ENCODE measurements around the gene INTS11.

The INTS11 gene

DNA sequence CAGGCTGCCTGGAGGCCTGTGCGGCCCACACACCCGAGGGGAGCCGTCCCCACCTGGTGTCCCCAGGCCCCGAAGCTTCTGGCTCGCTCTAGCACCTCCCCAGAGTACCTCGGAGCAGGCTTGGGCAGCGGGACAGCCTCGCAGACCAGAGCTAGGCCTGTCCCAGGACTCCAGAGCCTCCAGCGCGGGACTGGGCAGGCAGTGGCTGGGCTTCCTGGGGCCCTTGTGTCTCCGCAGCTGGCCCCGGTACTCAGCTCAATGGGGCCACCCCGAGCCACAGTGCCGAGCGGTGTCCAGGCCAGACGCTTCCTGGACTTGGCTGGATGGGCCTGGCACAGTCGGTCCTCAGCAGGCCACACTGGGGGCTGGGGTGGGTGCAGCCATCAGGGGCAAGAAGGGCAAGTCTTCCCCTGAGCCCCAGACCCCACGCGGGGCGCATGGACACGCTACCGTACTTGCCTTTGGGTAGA is 39.3 kb downstream of the INTS11 start:
- no peak for DNase-seq (ENCODE audit: low spot score)

DNA sequence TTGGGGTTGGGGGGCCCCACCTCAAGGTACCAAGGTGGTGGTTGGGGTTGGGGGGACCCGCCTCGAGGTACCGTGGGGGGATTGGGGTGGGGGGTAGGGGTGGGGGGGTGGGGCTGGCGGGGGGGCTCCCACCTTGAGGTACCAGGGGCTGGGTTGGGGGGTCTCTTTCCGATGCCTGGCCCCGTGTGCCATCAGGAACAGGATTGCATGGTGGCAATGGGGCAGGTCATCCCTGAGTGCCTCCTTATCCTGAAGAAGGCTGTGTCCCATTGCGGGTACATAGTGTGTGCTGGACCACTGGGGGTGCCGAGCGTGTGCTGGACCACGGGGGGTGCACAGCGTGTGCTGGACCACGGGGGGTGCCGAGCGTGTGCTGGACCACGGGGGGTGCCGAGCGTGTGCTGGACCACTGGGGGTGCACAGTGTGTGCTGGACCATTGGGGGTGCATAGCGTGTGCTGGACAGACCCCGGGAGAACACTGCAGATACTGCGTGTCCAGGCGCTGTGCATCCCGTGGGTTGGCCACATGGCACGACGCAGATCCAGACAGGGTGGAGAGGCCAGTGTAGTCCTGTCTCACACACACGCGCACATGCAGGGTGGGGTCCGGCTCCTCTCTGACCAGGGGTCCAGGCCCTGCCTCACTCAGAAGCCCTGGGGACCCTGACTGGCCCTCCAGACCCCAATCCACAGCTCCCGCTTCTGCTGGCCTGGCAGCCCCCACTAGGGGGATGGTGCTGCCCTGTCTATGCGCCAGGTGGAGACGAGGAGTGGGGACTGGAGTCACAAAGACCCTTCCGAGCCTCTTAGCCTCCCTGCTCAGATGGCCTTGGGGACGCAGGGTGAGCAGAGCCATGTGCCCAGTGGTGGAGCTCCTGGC is 40.0 kb downstream of the INTS11 start:
- no peak for DNase-seq (ENCODE audit: low spot score)

DNA sequence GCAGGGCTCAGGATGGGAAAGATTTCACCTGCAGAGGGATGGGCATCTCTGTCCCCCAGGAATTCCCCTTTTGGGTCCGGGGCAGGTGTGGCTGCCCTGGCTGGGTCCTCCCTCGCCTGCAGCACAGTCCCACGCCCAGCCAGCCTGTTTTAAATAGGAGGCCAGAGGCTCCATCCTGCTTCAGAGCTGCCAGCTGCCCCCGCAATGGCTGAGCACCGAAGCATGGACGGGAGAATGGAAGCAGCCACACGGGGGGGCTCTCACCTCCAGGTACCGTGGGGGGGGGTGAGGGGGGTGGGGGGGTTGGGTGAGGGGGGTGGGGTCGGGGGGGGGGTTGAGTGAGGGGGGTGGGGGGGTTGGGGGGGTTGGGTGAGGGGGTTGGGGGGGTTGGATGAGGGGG is 40.6 kb downstream of the INTS11 start:
- no peak for DNase-seq (ENCODE audit: low spot score)

DNA sequence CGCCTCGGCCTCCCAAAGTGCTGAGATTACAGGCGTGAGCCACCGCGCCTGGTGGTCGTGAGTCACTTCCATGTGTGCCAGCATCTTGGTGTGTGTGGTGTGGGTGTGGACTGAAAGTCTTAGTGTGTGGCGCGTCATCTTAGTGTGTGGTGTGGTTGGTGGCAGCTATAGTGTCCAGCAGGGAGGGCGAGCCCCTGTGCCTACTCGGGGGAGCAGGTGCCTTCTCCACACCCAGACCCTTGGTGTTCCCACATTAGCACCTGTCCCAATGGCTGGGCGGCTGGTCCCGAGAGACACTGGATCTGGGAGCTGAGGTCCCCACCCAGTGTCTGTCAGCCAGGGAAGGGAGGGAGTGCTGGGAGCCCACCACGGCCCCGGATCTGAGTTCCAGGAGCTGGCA is 41.5 kb downstream of the INTS11 start:
- DNase-seq (ENCODE audit: low spot score): no peak

DNA sequence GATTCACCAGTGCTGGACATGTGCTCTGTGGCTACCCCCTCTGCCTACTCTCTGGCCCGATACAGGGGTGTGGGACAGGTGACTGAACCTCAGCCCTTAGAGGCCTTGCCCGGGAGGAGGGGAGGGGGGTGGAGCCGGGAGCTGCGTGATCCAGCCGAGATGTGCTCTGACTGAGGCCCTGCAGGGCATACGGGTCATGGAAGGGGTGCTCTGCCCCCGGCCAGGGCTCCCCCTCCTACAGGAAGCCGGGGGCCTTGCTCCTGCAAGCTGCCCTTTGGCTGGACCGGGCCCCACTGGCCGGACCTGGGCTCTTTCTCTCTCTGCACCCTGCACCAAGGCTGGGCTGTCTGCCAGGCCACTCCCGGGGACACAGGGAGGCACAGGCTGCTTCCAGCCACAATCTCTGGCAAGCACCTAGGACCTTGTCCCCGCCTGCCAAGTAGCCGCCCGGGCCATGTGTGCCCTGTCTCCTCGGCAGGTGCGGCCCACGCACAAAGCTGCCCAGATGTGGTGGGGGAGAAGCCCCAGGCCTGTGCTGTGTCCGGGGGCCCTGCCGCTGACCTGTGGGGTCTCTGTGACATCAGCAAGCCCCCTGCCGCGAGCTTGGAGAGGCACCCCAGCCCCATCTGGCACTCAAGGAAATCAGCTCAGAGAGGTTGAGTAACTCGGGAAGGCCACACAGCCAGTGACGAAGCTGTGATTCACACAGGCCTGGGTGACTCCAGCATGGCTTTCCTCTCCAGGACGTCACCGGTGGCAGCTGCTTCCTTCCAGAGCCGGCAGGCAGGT is 42.7 kb downstream of the INTS11 start:
- no peak for DNase-seq (ENCODE audit: low spot score)

DNA sequence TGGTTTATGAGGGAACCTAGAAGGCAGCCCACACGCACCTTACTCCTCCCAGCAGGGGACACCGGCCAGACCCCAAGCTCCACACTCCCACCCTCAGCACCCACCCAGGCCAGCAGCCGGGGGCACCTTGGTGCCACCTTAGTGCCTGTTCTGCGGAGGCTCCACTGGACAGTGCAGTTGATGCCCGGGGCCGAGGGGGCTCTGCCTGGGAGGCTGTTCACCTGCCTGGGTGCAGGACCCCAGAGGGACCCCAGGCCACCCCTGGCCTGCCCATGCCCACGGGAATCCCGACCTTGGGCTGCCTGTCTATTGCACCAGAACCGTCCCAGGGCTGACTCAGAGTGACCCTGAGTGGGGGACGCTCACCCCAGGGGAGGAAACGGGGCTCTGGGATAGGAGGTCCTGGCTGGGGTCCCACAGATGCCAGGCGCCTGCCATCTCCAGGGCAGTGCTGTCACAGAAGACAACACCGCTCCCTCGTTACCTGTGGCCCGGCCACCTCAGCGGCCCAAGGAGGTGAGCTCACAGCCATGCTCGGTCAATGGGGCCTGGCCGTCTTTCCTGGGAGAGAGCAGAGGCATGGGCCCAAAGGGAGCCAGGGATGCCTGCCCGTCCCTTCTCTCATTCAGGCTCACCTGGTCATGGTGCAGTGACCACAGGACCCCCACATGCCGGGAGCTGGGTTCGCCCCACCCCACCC is 43.5 kb downstream of the INTS11 start:
- DNase-seq (ENCODE audit: low spot score): no peak

DNA sequence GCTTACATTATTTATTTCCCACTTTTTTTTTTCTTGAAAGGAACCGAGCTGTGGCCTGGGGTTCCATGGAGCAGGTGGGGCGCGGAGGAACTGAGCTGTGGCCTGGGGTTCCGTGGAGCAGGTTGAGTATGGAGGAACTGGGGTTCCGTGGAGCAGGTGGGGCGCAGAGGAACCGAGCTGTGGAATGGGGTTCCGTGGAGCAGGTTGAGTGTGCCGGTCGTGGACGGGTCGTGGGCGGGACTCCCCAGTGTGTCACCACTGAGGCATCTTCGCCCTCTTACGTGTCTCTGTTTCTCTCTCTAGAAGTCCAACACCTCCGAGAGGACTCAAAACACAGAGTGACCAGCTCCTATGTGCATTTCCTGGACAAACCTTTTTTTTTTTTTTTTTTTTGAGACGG is 45.4 kb downstream of the INTS11 start:
- DNase-seq (ENCODE audit: low spot score): no peak

DNA sequence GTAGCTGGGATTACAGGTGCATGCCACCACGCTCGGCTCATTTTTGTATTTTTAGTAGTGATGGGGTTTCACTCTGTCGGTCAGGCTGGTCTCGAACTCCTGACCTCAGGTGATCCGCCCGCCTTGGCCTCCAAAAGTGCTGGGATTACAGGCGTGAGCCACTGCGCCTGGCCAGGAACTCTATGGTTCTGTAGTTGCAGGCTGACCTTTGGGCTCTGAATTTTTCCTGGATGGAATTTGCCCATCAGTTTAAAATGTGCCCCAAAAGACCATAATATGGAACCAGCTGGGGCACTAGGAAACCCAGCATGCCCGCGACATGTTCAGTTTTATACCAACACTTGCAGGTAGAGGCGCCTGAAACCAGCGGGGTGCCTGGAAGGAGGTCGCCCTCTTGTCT is 45.8 kb downstream of the INTS11 start:
- DNase-seq (ENCODE audit: low spot score): no peak

DNA sequence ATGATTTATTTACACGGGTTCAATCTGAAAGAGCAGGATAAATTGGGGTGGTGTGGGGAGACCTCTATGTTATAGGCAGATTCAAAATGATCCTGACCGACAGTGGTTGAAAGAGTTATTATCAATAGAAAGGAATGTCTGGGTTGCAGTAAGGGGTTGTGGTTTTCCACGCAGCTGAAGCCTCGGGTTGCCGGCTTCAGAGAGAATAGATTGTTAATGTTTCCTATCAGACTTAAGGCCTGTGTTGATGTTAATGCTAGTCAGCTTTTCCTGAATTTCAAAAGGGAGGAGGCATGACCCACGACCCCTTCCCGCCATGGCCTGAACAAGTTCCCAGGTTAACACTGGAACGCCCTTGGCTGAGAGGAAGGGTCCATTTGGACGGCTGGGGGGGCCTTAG is 48.6 kb downstream of the INTS11 start:
- DNase-seq (ENCODE audit: low spot score): no peak

DNA sequence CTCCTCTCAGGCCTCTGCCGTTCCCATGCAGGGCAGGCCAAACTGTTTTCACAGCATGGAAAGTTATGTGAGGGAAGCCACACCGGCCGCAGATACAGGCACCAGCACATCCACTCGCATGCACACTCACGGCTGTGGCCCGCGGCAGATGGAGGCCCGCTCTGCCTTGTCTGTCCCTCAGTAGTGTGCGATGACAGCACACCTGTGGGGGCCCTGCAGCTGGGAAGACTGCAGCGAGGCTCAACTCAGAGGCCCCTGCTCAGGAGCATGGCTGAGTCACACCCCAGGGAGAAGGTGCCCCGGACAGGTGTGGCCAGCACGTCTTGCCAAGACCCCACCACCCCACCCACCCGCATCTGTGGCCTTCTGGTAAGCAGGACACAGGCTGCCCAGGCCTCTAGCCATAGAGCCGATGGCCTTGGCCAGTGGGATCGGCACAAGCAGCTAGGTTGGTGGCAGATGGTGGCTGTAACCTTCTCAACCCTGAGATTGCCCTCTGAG is 49.5 kb downstream of the INTS11 start:
- DNase-seq (ENCODE audit: low spot score): no peak

DNA sequence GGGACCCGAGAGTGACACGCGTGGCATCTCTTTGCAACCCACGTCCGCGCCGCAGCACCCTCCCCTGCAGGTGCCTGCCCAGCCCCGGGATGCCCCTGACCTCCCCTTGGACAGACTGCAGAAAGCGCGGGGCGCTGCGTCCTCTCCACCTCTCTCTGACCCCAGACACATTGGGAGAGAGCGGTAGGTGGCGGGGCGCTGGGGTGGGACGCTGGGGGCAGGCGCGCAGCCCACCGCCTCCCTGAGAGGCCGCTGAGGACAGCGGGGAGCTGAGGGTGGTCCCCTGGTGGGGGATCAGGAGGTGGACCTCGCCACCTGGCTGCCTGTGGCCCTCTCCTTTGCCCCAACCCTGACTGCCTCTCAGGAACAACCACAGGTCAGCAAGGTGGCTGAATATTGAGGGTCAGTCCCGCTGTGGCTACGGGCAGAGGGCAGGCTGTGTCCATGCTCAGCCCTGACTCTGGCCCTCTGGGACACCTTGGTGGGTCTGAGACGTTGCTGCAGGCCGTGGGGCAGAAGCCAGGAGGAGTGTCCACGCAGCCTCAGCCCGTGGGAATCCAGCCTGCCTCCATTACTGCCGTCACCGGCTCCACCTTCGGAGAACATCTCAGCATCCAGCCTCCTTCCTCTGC is 50.0 kb downstream of the INTS11 start:
- no peak for DNase-seq (ENCODE audit: low spot score)

DNA sequence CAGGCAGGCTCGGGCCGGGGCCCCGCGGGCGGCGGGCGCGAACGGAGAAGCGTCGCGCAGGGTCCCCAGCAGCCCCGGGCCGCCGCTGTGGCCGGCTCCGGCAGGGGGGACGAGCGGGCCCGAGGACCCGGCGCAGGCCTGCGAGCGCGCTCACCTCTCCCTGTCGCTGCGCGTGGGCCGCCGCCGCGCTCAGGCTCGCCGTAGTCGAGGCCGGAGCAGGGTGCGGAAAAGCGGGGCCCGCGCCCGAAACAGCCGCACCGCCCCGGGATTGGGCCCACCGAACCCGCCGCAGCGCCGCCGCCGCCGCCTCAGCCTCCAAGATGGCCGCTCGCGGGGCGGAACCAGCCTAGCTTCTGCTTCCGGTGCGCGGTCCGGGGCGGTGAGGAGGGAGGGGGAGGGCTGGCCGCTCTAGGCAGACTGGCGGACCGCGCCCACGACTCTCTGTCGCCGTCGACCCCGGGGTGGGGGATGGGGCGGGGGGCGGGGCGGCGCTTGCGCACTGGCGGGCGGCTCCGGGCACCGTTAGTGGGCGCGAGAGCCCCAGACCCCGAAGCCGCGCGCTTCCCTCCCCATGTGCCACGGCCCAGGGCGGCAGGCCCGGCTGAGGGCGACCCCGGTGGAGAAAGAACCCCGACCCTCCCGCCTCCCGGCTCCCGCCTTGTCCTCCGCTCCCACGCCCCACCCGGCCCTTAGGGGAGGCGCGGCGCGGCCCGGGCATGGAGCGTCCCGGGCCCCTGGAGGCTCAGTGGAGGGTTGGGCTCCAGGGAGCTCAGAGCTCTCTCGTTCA is 50.8 kb downstream of the INTS11 start, which contains the start of gene UBE2J2:
Gene UBE2J2, minus strand, starts transcription at position 343 of the 787 bp plus-strand sequence. CDS start 5,862 bp downstream, outside the sequence.
- DNase-seq (ENCODE audit: low spot score): peak; percentile 97

DNA sequence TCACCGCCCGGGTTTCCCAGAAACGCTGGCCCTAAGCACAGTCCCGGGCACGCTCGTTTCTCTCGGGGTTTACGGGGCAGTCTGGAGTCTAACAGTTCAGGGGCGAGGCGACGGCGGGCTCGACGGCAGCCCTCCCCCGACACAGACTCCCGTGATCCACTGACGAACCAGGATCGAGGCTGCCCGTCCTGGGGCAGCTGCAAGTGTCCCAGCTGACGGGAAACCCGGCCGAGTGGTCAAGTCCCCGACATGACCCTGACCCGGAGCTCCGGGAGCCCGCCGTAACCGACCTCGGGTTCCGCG is 51.3 kb downstream of the INTS11 start:
- DNase-seq (ENCODE audit: low spot score): no peak

DNA sequence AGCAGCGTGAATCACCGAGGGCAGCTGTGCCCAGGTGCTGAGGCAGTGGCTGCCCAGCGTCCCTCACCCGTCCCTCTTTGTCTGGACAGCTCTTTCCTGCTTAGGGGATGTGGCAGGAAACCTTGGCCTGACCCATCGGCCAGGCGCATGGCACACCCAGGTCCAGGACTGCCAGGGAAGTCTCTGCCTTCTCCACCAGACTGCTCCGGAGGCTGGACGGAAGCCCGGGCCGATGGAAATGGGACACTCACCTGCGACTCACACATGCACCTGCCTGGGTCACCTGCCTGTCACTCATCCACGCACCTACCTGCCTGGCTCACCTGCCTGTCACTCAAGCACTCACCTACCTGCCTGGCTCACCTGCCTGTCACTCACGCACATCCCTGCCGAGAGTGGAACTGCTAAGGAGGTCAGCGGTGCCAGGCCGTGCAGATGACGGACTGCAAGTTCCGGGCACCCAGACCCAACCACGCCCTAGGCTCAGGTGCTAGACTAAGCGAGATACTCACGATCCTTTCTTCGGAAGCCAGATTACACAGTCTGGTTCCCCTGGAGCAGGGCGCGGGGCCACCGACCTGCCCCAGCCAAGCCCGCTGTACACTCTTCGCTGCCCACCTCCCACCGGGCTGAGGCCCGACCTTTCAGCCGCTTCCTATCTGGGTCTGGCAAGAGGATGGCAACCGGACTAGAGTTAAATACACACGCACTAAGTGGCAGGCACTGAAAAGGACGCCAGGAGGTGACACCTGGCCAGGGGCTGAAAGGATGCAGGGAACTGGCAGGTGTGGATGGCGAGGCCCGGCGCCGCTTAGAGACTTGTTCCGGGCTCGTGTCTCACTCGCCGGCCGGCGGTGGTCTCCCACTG is 51.9 kb downstream of the INTS11 start:
- DNase-seq (ENCODE audit: low spot score): no peak

DNA sequence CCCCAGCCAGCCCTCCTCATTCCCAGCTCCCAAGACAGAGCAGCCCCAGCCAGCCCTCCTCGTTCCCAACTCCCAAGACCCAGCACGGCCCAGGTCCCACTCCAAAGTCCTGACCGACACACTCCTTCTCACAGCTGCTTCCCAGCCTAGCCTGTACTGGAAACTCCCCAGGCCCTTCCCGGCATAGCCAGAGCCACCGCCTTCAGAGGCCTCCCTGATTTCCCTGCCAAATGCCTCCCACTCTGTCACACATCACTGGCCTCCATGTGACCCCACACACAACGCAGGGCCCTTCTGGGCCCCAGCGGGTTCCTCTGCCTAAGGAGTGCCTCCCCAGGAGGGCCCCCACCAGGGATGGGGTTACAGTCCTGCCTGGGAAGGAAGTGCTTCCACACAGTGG is 53.6 kb downstream of the INTS11 start:
- no peak for DNase-seq (ENCODE audit: low spot score)

DNA sequence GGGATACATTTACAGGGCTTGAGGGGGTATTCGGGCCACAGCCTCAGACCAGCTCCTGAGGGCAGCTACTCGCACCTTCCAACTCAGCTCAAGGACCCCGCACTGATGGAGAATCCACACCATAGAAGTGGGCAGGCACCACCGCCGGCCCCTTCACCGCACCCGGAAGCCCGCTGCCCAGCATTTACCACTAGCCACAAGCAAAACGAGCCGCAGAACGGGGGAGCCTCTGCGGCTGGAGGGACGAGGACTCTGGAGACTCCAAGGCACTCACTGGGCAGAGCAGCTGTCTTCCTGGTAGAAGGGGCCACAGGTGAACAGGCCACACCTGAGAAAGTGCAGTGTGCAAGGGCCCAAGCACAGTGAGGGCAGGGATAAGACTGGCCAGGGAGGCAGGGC is 56.2 kb downstream of the INTS11 start:
- no peak for DNase-seq (ENCODE audit: low spot score)

DNA sequence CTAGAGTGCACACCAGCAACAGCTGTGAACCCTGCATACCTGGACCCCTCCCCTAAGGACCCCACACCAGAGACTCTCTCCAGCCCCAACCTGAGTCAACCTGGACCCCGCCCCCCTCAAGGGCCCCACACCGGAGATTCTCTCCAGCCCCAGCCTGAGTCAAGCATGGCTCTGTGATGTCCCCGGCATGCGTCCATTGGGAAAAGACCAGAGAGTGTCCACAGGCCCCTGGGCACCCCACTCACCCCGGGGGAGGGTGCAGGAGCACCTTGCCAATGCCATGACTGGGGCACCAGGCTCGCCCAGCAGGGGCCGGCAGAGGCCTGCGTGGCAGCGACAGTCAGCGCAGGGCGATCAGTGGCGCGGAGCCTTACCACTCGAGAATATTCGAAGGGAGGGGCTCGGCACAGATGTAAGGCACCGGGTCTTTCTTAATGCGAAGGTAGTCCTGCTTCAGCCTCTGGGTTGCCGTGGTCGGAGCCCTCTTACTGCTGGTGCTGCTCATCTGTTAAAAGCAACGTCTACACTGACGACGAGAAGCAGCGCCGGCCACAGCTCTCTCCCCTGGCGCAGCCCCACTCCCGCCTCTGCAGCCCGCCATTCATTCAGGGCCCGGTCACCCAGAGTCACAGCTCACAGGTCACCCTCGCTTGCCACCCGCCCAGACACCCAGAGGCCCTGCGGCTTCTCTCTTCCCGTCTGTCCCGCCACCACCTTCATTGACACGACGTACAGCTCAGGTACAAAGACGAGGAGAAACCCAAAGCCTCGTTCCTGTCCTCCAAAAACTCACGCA is 56.8 kb downstream of the INTS11 start:
- no peak for DNase-seq (ENCODE audit: low spot score)

DNA sequence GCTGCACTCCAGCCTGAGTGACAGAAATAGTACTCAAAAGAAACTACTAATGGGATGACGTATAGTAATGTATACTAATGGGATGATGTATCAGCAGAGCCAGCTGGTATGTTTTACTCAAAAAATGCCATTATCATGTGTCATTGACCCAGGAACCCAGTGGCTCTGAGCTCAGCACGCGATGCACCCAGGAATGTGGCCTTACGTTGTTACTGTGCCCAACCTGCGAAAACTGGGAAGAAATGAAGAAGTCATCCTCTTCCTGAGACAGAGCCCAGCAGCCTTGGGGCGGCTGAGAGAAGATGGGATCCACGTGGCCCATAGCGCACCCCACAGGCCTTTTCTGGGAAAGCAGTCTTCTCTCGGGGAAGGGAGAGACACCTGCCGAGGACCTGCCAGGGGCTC is 59.6 kb downstream of the INTS11 start:
- no peak for DNase-seq (ENCODE audit: low spot score)

DNA sequence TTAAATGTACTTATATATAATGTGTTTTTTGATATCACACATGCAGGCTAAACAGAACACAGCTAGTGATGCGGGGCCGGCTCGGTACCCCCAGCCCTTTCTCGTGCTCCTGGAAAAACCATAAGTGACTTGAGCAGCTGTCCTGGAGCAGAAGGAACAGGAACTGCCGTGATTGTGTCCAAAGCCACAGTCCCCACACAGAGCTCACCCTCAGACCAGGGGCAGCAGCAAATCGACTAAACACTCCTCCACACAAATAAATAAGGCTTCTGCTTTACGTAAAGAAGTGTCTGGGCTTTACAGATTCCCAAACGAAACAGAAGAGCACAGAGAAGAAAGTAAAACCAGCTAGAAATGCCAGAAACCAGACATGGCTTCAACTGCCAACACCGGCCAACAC is 60.4 kb downstream of the INTS11 start:
- DNase-seq (ENCODE audit: low spot score): no peak

Data from HuH-7.5 (cell line).